Endometrial microvascular endothelial cells (primary cell): Measurements from ENCODE around the gene EPB41L2. TPM values are rescaled to one million over a fixed set of nuclear protein-coding genes. Genes with fewer than 3 reads are reported as not detected.
"Not testable (repeated sequence)": the region's sequence is repeated elsewhere in the genome, so short reads cannot be mapped to it uniquely, and the experiment has no call there.

Experiments used
- in situ Hi-C: cut with HindIII; loops from 2 replicates; pipeline ENCODE4 v1.10.0; 2017; ENCODE audit warnings: low sequenced_read_pairs, low pct_unique_long_range_greater_than_20kb; ENCODE audit errors: inconsistent ontology term
- total RNA-seq: library from RNA; depleted of rRNA; stranded (reverse); fragments of >200 nt; gene quantifications from one replicate; pipeline ENCODE4 v1.2.3, GENCODE V29; 2015; ENCODE audit errors: inconsistent ontology term

The EPB41L2 gene
- total RNA-seq: 50.5 TPM

DNA sequence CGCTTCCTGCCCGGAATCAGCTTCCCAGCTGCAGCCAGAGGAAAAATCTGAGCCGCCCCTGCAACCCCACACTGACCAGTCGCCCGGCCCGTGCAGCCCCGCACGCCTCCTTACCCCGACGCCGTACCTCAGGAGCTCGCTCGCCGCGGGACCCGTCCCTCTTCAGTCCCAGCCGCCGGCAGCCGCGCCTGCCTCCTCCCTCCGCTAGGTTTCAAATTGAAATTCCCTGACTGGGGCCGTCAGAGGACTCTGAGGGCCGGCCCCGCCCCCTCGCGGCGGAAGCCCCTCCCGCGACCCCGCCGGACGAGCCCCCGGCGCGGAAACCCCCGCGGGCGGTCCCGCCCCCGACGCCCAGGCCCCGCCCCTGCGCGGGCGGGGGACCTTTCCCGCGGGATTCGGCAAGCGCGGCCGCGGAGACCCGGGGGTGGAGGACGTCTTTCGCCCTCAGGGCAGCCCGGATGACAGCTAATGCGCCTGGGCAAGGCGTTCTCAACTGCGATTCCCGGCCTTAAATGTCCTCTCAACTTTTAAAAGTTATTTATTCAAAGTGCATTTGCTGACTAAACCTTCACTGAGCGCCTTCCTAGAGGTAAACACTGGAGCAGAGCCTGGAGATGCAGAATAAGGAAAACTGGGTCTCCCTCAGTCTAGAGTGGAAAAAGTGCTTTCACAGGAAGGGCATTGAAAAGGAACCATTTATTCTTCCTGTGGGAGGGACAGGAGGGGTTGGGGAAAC is at the start of gene EPB41L2:
Gene EPB41L2 (minus strand): TSS at position 218 of the 736 bp plus-strand sequence. CDS start 106,760 bp downstream, outside the sequence.
- in situ Hi-C loops: no loop called here

GRCh38 chr6:131112249-131112648 is 49.2 kb upstream of the EPB41L2 start:
- in situ Hi-C loops: no loop called here

DNA sequence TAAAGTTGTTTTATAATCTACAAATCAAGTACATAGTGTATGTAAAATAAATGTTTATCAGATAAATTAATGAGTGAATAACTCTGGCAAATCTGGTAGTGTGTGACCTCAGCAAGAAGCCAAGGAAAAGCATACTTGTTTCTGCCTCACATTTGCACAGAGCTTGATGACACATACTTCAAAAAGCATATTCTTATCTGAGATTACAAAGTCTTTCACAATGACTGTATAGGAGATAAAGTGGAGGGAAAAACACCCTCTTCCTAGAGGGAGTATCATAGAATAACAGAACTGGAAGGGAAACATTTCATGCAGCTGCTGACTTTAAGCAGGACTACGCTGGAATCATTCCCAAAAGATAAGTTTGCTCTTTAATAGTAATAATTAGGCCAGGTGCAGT is 44.1 kb upstream of the EPB41L2 start:
- in situ Hi-C loops: no loop called here

DNA sequence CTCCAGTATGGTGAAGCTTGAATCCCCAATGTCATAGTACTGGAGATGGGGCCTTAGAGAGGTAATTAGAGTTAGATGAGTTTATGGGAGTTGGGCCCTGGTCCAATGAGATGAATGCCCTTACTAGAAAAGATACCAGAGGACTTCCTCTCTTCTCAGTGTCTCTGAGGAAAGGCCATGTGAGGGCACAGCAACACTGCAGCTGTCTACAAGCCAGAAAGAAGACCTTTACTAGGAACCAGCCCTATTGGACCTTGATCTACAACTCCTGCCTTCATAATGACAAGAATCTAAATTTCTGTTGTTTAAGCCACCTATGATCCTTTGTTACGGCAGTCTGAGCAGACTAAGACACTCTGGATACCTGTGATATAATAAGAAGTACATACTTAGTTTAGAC is 40.9 kb upstream of the EPB41L2 start:
- in situ Hi-C loops: no loop called here

DNA sequence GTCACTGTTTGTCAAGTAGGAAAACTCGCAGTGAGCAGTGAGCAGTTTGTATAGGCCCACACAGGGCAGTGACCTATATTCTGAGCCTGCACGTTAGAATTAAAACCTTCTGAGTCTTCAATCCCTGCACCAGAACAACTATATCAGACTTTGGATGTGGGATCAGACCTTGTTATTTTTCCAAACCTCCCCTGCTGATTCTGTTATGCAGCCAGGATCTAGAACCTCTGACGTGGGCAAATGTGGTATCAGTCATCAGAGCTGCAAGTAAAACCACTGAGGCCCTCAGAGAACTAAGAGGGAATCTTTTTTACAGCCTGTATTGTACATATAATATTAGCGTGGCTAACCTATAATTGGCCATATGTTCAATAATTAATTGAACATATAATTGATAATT is 40.3 kb upstream of the EPB41L2 start:
- in situ Hi-C loops: no loop called here

DNA sequence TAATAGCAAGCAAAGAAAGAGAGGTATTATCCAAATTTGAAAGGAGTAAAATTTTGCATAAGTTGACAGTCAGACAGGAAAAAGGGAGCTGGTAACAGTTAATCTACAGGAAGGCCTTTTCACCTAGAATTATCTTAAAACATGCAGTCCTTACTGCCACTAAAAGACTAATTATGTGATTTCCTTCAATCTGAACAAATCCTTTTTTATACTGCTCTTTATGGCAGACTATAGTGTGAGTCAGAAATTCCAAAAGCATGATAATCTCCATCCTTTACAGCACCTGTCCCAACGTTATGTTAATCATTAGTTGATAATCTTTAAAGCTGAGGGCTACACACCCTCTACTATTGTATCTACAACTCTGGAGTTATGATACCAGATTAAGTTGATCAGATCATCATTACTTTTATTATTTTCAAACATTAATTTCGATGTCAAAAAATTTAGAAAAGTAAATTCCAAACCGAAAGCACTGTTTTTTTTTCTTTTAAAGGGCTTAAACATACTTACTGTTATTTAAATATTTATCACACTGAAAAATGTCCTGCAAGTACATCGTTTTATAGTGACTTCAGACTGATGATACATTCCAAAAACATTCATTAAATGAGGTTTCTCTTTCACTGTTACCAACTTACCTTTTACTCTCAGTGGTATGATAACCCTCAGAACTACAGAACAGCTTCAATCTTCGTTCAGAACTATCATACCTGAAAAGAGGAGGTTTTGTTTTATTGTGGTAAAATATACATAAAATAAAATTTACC is 39.1 kb upstream of the EPB41L2 start:
- in situ Hi-C loops: no loop called here

DNA sequence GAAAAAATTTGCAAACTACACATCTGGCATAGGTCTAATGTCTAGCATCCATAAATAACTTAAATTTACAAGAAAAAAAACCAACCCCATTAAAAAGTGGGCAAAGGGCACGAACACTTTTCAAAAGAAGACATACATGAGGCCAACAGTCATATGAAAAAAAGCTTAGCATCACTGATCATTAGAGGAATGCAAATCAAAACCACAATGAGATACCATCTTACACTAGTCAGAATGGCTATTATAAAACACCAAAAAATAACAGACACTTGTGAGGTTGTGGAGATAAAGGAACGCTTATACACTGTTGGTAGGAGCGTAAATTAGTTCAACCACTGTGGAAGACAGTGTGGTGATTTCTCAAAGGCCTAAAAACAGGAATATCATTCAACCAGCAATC is 33.7 kb upstream of the EPB41L2 start:
- in situ Hi-C loops: no loop called here

GRCh38 chr6:131093334-131093733 is 30.3 kb upstream of the EPB41L2 start:
- in situ Hi-C loops: no loop called here

DNA sequence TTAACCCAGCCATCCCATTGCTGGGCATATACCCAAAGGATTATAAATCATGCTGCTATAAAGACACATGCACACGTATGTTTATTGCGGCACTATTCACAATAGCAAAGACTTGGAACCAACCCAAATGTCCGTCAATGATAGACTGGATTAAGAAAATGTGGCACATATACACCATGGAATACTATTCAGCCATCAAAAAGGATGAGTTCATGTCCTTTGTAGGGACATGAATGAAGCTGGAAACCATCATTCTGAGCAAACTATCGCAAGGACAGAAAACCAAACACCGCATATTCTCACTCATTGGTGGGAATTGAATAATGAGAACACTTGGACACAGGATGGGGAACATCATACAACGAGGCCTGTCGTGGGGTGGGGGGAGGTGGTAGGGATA is 28.9 kb upstream of the EPB41L2 start:
- in situ Hi-C loops: not testable (repeated sequence)

- in situ Hi-C loops: not testable (repeated sequence)
Observed at GRCh38 chr6:131090339-131090738, 27.3 kb upstream of the EPB41L2 start.

GRCh38 chr6:131084982-131085381 is 21.9 kb upstream of the EPB41L2 start:
- in situ Hi-C loops: no loop called here

- in situ Hi-C loops: no loop called here
Observed at GRCh38 chr6:131083687-131084086, 20.6 kb upstream of the EPB41L2 start.

GRCh38 chr6:131082335-131082734 is 19.3 kb upstream of the EPB41L2 start:
- in situ Hi-C loops: no loop called here

DNA sequence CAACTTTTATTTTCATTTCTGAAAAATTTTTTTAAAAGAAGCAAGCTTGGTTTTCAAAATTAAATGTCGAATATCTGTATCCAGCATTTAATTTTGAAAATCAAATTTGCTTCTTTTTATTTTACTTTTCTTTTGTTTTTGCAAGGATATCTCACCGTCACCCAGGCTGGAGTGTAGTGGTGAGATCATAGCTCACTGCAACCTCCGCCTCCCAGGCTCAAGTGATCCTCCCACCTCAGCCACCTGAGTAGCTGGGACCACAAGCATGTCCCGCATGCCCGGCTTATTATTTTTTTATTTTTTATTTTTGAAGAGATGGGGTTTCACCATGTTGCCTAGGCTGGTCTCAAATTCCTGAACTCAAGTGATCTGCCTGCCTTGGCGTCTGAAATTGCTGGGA is 17.0 kb upstream of the EPB41L2 start:
- in situ Hi-C loops: no loop called here

DNA sequence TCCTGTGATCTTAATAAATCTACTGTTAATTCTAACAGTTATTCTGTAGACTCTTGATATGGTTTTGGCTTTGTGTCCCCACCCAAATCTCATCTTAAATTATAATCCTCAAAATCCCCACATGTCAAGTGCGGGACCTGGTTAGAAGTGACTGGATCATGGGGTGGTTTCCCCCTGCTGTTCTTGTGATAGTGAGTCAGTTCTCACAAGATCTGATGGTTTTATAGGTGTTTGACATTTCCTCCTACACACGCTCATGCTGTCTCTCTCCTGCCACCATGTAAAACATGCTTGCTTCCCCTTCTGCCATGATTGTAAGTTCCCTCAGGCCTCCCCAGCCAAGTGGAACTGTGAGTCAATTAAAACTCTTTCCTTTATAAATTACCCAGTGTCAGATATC is 10.5 kb upstream of the EPB41L2 start:
- in situ Hi-C loops: no loop called here

DNA sequence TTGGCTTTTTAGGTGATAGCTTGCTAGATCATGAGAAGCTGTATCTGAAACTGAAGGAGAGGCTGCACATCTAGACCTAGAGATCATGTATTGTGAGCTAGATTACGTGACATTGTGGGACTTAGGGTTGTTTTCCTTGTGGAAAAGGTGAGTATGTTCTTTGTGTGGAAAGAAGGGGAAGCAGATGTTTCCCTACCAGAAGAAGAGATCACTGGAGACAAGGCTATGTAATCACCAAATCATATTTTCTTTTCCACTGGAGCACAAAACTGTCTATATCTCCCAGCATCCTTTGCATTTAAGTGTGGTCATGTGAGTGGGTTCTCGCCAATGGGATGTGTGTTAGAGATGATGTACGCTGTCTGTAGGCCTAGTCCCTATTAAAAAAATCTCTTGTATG is 7.0 kb upstream of the EPB41L2 start:
- in situ Hi-C loops: no loop called here

- in situ Hi-C loops: no loop called here
Observed at GRCh38 chr6:131068165-131068564, 5.1 kb upstream of the EPB41L2 start.

DNA sequence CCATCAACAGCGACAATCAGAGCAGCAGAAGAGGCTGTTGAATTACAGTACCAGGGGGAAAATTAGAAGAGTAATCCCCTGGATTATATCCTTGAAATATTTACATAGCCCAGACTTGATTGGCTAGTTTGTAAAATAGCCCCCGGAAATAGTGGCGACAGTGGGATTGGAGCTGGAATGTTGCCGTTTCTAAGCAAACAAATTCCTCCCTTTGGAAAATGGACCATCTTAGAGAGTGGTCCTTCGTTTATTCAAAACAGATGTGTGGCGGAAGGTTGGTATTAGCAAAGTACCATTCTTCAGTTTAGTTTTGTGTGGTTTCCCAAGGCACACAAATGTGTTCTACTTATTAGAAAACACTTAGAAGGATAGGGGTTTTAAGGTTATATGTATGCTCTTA is 4.5 kb upstream of the EPB41L2 start:
- in situ Hi-C loops: no loop called here

- in situ Hi-C loops: no loop called here
Observed at GRCh38 chr6:131065824-131066171, 2.8 kb upstream of the EPB41L2 start.

GRCh38 chr6:131065112-131065823 is 2.2 kb upstream of the EPB41L2 start:
- in situ Hi-C loops: no loop called here
